IPS DF 6.9 (cell line): Measurements from ENCODE around the gene SH3TC1.

Experiments used
- DNase-seq: peaks from one replicate; pipeline ENCODE4 v3.0.0-alpha.2; 2013; ENCODE audit warnings: low read depth, low spot score
- H3K27ac ChIP-seq: one replicate; pipeline ENCODE4 v1.5.1; 2013; ENCODE audit warnings: low read length, control low read depth
- H3K27me3 ChIP-seq: 2 replicates; pipeline ENCODE4 v1.6.1; 2013; ENCODE audit warnings: mild to moderate bottlenecking, low read length; ENCODE audit not compliant: control insufficient read depth, insufficient read depth
- H3K36me3 ChIP-seq: 2 replicates; pipeline ENCODE4 v1.6.1; 2013; ENCODE audit warnings: low read length; ENCODE audit not compliant: control insufficient read depth, insufficient read depth
- H3K4me1 ChIP-seq: 2 replicates; pipeline ENCODE4 v1.6.1; 2013; ENCODE audit warnings: low read length; ENCODE audit not compliant: control insufficient read depth, insufficient read depth
- H3K4me3 ChIP-seq: 2 replicates; pipeline ENCODE4 v1.5.1; 2013; ENCODE audit warnings: mild to moderate bottlenecking, low read length
- H3K9me3 ChIP-seq: 2 replicates; pipeline ENCODE4 v1.6.1; 2013; ENCODE audit warnings: low read length, inconsistent platforms; ENCODE audit not compliant: control insufficient read depth, insufficient read depth
- WGBS: extraction: QIAGEN DNeasy Blood & Tissue Kit; methylation state at CpG from one replicate; pipeline ENCODE4 v1.1.7; 2013; ENCODE audit warnings: mixed read lengths, missing lambda C conversion rate; ENCODE audit not compliant: insufficient read length, insufficient coverage; 5-methylcytosine and 5-hydroxymethylcytosine counted together

SH3TC1 gene

DNA sequence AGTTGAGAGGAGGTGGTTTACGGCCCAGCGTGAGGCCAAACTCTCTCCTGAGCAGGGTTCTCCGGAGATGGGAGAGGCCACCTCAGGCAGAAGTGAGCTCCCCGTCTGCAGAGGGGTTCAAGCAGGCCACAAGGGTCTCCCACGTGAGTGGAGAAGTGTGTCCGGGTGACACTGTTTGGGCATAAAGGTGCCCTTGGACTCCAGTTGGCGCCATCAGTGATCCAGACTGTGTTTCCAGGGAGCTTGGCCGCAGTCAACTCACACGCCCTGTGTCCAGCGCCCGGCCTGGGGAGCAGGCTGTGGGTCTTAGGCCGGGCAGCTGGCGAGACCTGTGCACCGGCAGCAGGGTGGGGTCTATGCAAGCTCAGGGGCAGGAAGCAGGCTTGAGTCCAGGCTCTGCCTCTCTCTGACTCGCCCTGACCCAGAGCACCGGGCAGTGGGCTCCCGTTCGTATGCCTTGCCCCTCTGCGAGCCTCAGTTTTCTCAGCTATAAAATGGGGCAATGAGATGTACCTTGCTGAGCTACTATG lies 45.9 kb downstream of the SH3TC1 start:
- WGBS: no CpG with 5 or more reads among the region's 19 CpGs
- H3K36me3 ChIP-seq: no peaks in the 10 kb centered on the region
- H3K4me1 ChIP-seq: 0 out of 2 replicates have a peak, but pooled peaks cover 2% of the 10 kb centered on the region
- DNase-seq: no peak
- no peak overlapping the region for H3K4me3 ChIP-seq
- H3K27me3 ChIP-seq: no peaks in the 10 kb centered on the region
- H3K27ac ChIP-seq: no peak overlapping the region
- no peaks in the 10 kb centered on the region for H3K9me3 ChIP-seq

DNA sequence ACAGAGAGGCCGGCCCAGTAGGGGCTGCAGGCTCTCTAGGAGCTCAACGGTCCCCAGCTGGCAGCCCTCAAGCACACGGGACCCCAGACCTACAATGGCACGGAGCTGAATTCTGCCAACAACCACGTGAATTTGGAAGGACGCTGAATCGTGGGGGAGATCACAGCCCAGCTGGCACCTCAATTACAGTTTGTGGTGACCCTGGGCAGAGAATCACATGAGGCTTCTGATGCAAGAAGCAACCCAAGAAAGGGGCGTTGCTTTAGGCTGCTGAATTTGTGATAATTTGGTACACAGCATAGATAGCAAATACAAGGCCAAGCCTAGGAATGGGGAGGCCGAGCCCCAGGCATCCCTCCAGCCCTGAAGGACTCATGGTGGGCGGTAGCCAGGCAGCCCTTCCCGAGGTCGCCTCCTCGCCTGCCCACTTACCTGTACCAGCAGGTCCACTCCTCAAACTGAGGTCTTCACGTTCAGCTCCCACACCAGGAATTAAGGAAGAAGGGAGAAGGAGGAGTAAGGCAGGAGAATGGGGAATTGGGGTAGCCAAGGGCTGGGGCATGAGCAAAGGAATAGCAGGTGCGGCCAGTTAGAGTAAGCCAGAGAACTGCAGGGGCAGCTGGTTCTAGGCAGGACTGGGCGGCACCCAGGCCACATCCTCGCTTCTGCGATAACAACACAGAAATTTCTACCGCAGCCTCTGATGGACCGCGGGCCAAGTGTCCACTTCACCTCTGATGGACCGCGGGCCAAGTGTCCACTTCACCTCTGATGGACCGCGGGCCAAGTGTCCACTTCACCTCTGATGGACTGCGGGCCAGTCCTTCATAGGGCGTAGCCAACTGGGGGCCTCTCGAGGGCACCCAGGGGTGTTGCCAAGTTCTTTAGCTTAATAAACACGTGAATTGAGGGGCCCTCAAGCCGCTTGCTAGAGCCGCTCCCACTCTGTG lies 47.1 kb downstream of the SH3TC1 start:
- Histone ChIP-seq H3K4me3 (no peak overlapping the region), H3K27ac (no peak overlapping the region), H3K27me3 (no peaks in the 10 kb centered on the region), H3K36me3 (no peaks in the 10 kb centered on the region), H3K9me3 (no peaks in the 10 kb centered on the region), H3K4me1 (0 out of 2 replicates have a peak, but pooled peaks cover 2% of the 10 kb centered on the region)
- no peak for DNase-seq
- WGBS: no CpG with 5 or more reads among the region's 31 CpGs

DNA sequence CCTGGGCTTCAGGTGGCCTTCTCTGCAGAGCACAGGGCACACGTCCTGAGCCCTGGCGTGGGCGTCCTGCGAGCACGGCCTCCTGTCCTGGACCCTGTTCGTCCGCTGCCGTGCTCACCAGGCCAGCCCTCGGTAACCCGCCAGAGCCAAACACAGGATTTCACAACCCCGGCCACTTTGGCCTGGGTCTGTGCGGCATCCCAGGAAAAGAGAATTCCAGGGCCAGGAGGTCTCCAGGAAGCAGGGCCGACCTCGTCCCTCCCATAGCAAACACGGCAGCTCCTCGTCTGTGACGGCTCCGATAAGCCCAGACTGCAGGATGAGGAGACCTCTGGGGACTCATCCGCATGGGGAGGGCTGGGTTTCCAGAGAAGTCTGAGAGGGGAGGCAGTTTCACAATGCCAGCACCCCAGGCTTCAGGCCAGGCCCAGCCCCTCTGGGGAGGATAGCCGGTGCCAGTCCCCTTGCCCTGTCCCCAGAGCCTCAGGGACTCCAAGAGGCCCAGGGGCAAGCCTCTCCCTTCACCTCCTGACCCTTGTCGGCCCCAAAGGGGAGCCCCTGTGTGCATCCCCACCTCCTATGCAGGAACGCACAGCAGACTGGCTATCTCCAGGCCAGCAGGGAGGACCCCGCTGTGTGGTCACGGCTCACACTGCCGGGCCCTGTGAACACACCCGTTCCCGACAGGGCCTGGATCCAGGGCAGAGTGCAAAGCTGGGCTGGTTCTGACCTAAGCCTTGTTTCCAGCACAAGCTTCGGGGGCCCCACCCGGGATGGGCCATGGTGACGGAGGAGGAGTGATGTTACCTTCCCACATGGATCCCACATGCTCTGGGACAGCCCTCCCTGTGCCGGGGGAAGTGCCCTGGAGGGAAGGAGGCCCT lies 48.2 kb downstream of the SH3TC1 start:
- Histone ChIP-seq H3K4me1 (0 out of 2 replicates have a peak, but pooled peaks cover 2% of the 10 kb centered on the region), H3K4me3 (no peak overlapping the region), H3K27me3 (no peaks in the 10 kb centered on the region), H3K27ac (no peak overlapping the region), H3K9me3 (no peaks in the 10 kb centered on the region), H3K36me3 (no peaks in the 10 kb centered on the region)
- no CpG with 5 or more reads among the region's 31 CpGs for WGBS
- no peak for DNase-seq

DNA sequence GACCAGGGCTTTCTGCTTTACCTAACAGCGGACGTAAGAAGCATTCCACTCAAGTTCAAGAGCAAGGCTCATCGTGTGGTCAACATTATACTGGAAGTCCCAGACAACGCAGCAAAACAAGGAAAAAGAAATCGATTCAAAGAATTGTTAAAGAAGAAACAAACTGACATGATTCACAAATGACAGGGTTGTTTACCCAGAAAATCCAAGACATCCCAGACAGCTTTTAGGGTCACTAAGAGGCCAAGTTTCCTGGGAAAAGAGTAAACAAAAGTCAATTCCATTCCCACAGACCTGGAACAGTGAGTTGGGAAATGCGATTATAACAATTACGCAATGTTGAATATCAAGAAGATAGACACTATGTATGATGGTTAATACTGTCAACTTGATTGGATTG lies 49.0 kb downstream of the SH3TC1 start:
- no peaks in the 10 kb centered on the region for H3K4me1 ChIP-seq
- H3K27me3 ChIP-seq: no peaks in the 10 kb centered on the region
- H3K36me3 ChIP-seq: no peaks in the 10 kb centered on the region
- no CpG with 5 or more reads among the region's 7 CpGs for WGBS
- H3K9me3 ChIP-seq: no peaks in the 10 kb centered on the region
- DNase-seq: no peak
- no peak overlapping the region for H3K4me3 ChIP-seq
- H3K27ac ChIP-seq: no peak overlapping the region

DNA sequence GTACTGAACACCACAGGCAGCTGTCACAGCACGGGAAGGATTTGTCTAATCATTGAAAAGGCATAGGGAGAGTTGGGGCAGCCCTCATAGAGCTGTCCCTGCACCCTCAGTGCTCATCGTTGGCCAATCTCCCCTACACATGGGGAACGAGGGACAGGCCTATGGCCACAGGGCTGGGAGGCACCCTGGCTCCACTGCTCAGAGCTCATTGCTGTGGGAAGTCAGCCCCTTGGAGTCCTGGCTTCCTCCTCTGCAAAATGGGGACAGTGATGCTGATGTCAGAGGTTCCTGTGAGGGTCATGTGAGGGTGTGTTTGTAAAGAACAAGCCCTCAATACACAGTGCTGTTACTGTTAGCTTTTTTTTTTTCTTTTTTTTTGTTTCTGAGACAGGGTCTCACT lies 51.1 kb downstream of the SH3TC1 start:
- Histone ChIP-seq H3K27me3 (no peaks in the 10 kb centered on the region), H3K9me3 (no peaks in the 10 kb centered on the region), H3K4me1 (no peaks in the 10 kb centered on the region), H3K27ac (no peak overlapping the region), H3K4me3 (no peak overlapping the region), H3K36me3 (no peaks in the 10 kb centered on the region)
- no CpG with 5 or more reads among the region's 3 CpGs for WGBS
- no peak for DNase-seq

DNA sequence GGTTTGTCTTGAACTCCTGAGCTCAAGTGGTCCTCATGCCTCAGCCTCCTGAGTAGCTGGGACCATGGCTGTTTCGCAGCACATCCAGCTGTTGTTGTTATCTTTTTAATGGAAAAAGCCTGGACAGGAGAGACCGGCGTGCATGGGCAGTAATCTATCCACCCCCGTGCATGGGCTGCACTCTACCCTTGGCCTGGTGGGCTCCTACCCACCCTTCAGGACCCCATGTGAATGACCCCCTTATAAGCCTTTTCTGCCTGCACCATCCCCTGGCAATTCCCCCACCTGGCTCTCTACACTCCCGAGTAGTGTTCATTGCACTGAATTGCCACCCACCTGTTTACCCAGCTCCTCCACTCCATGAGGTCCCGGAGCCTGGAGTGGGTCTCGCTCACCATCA lies 51.5 kb downstream of the SH3TC1 start:
- H3K36me3 ChIP-seq: no peaks in the 10 kb centered on the region
- no peak overlapping the region for H3K4me3 ChIP-seq
- WGBS: no CpG with 5 or more reads among the region's 7 CpGs
- H3K27me3 ChIP-seq: no peaks in the 10 kb centered on the region
- H3K9me3 ChIP-seq: no peaks in the 10 kb centered on the region
- H3K4me1 ChIP-seq: no peaks in the 10 kb centered on the region
- no peak overlapping the region for H3K27ac ChIP-seq
- DNase-seq: no peak

DNA sequence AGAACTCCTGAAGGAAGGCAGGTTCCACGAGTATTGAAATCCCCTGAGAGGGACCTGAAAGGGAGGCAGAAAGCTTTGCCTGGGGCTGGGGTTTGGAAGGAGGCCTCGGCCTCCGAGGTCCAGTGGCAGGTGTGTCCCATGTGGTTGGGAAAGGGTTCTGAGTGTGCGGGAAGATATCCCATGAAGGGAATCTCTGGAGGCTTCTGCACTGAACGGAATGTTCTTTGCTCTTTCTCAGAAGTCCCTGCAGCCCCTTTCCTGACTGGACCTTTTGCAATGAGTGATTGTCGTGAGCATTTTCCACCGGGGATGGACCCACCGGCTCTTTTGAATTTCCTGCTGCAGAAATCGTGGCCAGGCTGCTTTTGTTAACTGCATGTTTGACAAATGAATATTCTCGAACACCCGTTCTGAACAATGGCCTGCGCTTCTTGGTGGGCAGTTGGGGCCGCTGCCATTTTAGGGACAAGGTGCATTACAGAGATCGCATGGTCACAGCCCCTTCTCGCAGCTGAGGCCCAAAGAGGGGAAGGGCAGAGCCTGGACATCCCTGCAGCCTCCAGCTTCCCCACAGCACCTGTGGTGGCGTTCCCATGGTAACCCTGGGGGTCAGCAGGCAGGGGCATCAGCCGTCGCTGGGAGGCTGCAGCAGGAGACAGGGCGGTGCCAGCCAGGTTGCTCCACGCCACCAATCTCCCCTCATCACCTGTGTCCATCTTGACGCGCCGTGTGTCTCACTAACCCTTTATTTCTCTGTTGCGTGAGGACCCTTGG lies 52.2 kb downstream of the SH3TC1 start:
- WGBS: no CpG with 5 or more reads among the region's 24 CpGs
- Histone ChIP-seq H3K27ac (no peak overlapping the region), H3K4me1 (no peaks in the 10 kb centered on the region), H3K27me3 (no peaks in the 10 kb centered on the region), H3K4me3 (no peak overlapping the region), H3K9me3 (no peaks in the 10 kb centered on the region), H3K36me3 (no peaks in the 10 kb centered on the region)
- no peak for DNase-seq

DNA sequence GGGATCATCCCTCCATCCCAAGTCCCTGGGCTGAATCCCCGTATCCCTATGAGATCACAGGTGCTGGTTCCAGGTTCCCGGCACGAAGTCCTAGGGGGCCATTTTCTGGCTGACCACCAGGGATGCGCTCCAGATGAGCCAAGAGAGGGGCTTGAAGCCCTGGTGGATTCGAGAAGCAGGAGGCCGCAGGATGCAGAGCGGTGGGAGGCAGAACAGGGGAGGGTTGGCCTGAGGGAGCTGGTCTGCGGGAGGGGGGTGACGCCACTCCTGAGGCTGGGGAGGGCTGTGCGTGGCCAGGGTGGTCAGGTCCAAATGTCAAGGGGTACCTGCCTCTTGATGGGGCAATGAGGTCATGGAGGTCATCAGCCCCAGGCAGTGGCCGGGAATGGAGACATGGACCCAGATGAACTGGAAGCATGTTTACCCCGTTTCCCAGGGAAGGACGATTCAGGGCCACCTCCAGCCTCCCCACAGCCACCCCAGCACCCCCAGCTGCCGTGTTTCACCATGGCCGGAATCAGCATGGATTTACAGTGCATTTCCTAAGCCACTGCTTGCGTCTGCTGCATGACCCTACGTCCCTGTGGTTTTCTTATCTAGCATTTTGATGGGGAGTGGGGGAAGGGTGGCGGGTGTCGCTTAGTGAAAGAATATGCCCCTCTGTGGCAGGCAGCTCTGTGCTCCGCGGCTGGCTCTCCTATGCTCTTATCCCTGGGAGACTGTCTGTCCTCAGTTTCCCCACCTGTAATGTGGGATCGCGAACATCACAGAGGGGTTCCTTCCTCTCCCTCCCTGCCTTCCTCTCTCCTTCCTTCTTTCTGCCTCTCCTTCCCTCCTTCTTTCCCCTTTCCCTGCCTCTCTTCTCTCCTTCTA lies 53.4 kb downstream of the SH3TC1 start:
- no CpG with 5 or more reads among the region's 23 CpGs for WGBS
- no peaks in the 10 kb centered on the region for H3K9me3 ChIP-seq

DNA sequence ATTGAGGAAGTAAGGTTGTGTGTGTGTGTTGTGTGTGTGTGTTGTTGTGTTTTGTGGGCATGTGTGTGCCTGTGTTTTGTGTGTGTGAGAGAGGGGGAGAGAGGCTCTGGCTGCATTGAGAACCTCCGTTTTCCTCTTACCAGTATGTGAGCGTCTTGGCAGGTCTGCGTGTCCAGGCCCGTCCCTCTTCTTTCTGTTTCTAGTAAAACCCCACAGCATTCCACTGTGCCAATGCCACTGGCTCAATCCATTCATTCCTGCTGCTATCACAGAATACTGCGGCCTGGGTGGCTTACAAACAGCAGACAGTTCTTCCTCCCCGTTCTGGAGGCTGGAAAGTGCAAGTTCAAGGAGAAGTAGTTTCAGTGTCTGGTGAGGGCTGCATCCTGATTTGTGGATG lies 55.0 kb downstream of the SH3TC1 start:
- WGBS: no CpG with 5 or more reads among the region's 6 CpGs
- DNase-seq: no peak
- no peaks in the 10 kb centered on the region for H3K27me3 ChIP-seq
- H3K9me3 ChIP-seq: no peaks in the 10 kb centered on the region
- no peak overlapping the region for H3K27ac ChIP-seq
- no peaks in the 10 kb centered on the region for H3K36me3 ChIP-seq
- no peak overlapping the region for H3K4me3 ChIP-seq
- H3K4me1 ChIP-seq: no peaks in the 10 kb centered on the region

More for the DNA sequence above, 53.4 kb downstream of the SH3TC1 start:
- Histone ChIP-seq H3K36me3 (no peaks in the 10 kb centered on the region), H3K4me3 (no peak overlapping the region), H3K27me3 (no peaks in the 10 kb centered on the region), H3K27ac (no peak overlapping the region), H3K4me1 (no peaks in the 10 kb centered on the region)
- no peak for DNase-seq
